Hematopoietic multipotent progenitor cell treated with erythropoietin and hydrocortisone succinate and interleukin-3 and kit ligand, for 8 days (in vitro differentiated cells): ENCODE results near the gene PDZD8.

Source experiments
- DNase-seq: peaks from one replicate; pipeline ENCODE4 v3.0.0-alpha.2; 2015

Gene PDZD8

DNA sequence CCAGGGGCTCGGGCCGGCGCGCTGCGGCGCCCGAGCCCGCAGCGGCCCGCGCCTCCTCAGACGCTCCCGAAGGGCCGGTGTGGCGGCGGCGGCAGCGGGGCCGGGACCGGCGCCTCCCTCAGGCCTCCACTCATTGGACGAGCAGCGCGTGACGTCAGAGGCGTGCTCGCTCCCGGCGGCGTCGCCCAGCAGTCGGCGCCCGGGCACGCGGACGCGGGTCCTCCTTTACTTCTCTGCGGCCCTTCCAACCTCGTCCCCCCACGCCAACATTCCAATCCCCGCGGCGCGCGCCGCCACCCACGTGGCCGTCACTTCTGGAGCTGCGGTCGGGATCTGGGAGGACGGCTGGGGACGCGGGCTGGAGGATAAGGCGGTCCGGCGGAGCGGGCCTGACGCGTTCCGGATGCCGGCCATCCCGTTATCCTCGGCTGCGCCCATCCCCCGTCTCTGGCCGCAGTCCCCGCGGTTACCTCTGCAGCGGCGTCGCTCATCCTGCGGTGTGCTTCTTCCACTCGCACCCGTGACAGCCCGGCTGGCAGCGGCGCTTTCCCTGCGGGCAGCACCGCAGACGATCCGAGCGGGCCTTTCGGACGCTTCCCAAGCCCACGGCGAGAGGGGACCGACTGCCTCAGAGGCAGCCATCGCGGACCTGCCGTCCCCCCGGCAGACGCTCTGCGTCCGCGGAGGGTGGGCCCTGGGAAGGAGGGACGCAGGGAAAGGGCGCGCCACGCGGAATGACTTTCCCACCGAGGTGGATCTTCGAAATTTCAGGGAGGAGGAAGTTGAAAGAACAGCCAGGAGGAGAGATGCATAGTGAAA lies at the start of gene PDZD8:
Gene PDZD8 (minus strand): TSS at position 81 of the 819 bp plus-strand sequence. CDS start 213 bp downstream, outside the sequence.
- peak; percentile 92 for DNase-seq

DNA sequence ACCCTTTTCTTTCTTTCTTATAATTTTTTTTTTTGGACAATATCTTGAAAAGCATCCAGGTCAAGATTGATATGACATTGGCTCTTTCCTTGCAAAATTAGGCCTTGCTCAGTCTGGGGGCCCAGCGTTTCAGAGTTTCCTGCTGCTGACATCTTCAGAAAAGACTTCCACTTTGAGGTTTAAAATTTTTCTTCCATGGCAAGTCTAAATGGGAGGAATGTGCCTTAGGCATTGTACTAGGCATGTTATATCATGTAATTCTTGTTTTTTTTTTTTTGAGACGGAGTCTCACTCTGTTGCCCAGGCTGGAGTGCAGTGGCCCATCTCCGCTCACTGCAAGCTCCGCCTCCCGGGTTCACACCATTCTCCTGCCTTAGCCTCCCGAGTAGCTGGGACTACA lies 48.9 kb upstream of the PDZD8 start:
- no peak for DNase-seq

DNA sequence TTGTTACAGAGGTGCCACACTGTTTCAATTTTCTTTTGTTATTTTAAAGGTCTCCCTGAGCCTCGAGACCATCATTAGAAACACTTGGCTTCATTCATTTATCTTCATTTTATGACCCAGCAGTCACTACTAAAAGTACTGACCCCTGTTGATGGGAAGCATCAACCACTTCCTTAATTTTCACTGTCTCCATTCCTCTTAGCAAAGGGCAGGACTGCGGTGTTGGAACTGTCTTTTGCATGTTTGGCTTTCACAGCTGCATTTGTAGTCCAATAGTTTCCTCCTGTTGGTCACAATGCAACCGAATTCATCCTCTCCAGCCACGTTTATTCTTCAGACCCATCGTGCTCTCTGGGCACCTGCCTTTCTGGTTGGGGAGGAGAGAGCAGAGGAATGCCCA lies 46.7 kb upstream of the PDZD8 start:
- no peak for DNase-seq

DNA sequence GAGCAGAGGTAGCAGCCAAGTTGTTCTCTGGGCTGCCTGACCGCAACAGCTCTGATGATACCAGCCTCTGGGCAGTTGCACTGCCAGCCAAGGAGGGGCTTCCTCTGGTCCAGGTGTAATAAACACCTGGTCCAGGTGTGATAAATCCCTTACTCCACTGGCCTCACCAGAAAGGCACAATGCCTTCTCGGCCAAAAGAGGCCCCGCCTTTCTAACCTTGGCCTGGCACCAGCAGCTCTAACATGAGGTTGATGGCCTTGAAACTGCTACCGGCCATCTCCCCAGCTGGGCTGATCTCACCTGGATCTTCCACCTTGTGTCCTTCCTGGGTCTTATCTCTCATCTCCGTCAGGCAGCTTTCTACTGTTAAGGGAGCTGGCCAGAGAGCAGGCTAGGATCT lies 45.5 kb upstream of the PDZD8 start:
- DNase-seq, result no peak

GRCh38 chr10:117419921-117420320 lies 44.7 kb upstream of the PDZD8 start:
- no peak for DNase-seq

DNA sequence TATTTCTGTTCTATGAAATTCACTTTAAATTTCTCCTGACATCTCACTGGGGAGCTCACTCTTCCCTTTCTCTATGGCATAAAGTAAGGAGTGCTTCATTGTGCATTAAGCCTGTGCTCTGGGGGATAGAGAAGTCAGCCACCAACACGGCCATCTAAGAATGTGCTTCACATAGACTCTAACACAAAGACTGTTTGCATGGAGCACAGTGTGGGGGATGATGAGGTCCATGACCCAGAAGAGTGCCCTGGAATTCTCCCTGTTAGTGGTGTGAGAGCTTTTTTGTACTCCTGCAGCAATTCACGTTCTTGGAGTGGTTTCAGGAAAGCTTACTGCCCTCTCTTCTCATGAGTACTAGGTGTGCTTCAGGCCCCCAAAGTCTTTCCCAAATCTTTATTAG lies 43.9 kb upstream of the PDZD8 start:
- DNase-seq, result no peak

GRCh38 chr10:117418121-117418520 lies 42.9 kb upstream of the PDZD8 start:
- no peak for DNase-seq

- DNase-seq, result no peak
Observed at GRCh38 chr10:117417196-117417595, 42.0 kb upstream of the PDZD8 start.

- DNase-seq, result peak; percentile 55
Observed at GRCh38 chr10:117413928-117414618, 38.8 kb upstream of the PDZD8 start.

GRCh38 chr10:117412469-117413010 lies 37.3 kb upstream of the PDZD8 start:
- DNase-seq, result no peak

DNA sequence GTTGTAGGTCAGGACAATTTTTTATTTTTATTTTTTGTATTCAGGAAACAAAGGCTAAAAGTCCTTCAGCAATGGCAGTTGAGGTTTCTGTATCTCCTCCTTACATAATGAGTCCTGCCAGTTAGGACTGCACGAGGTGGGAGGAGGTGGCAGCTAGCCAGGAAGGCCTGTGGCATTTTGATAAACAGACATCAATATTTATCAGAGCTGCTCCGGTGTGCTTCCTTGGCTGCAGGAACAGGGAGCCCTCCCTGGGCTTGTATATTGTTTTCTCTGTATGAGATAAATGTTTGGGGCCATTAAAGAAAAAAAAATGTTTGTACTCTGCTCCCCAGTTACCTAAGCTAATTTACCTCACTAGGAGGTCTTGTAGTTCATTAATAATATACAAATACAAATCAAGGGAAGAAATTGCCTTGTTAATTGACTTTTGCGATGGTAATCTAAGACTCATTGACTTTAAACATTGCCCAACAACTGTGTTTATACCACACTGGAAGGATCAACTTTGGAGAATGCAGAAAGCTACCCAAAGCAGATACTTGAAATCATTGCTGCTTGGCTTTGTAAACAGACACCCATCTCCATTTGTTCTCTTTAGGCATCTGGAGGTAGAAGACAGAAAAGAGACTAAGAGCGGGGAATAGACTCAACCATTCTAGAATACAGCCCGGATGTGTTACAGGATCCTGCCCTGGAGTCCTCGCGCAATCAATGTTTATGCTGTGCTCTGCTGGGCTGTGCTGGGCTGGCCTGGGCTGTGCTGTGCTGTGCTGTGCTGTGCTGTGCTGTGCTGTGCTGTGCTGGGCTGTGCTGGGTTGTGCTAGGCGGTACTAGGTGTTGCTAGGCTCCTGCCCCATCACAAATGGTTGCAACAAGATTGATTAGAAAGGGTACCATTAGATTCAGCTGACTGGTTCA lies 36.5 kb upstream of the PDZD8 start:
- peak; percentile 100 for DNase-seq

- peak; percentile 67 for DNase-seq
Observed at GRCh38 chr10:117410557-117410956, 35.3 kb upstream of the PDZD8 start.

DNA sequence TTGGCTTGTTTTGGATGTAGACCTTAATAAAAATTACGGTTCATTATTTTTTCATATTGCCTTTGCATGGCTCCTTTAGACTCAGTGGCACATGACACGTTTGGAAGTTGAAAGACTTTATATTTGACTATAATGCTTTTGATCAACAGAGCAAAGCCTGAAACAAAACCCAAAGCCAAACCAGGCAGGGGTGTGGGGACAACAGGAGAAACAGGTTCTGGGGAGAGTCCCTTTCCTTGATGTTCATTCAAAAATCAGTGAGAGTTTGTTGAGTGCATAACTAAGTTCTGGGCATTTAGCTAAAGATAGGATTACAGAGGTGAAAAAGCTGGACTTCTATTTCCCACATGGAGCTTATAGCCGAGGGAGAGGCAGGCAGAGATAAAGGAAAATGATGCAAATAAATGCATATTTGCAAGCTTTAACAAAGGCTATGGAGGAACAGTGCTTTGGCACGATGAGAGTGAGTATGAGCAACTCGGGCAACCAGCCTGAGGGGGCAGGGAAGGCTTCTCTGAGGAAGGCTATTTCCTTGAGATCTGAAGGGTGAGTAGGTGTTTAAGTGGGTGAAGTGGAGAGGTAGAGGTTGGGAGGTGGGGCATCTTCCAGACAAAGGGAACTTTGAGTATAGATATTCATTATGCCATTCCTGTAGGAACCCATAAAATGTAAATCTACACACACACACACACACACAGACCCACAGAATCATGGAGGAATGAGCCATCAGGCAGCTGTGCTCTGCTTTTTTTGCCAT lies 34.5 kb upstream of the PDZD8 start:
- peak; percentile 48 for DNase-seq

GRCh38 chr10:117408436-117409384 lies 33.5 kb upstream of the PDZD8 start:
- DNase-seq, result peak; percentile 83

DNA sequence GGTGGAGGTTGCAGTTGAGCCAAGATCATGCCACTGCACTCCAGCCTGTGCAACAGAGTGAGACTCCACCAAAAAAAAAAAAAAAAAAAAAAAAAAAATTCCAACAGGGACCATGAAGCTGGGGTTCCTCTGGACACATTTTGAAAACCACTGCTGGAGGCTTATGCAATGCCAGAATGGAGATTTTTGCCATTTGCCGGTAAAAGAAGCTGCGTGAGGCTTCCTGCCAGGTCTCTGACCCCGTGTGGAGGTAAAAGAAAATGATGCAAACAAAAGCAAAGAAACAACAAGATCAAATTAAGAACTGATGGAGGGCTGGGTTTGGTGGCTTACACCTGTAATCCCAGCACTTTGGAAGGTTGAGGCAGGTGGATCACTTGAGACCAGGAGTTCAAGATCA lies 30.5 kb upstream of the PDZD8 start:
- DNase-seq, result no peak

- no peak for DNase-seq
Observed at GRCh38 chr10:117400329-117400728, 25.1 kb upstream of the PDZD8 start.

- no peak for DNase-seq
Observed at GRCh38 chr10:117399341-117400196, 24.3 kb upstream of the PDZD8 start.

- no peak for DNase-seq
Observed at GRCh38 chr10:117398029-117398428, 22.8 kb upstream of the PDZD8 start.

- no peak for DNase-seq
Observed at GRCh38 chr10:117391436-117392205, 16.4 kb upstream of the PDZD8 start.
